NK-92 (cell line): ENCODE measurements around the gene MOB2.

Source experiments
- DNase-seq: peaks from one replicate; lab custom pipeline; 2025; ENCODE audit not compliant: unreplicated experiment; lab: John Stamatoyannopoulos, UW

MOB2 gene

GRCh38 chr11:1422481-1422880 is 64.1 kb downstream of the MOB2 start:
- no peak for DNase-seq

GRCh38 chr11:1421291-1421690 is 65.3 kb downstream of the MOB2 start:
- no peak for DNase-seq

- no peak for DNase-seq
These were observed 66.8 kb downstream of the MOB2 start for GRCh38 chr11:1419811-1420210.
